ENCODE measurements around the gene VGLL4.

VGLL4 gene

DNA sequence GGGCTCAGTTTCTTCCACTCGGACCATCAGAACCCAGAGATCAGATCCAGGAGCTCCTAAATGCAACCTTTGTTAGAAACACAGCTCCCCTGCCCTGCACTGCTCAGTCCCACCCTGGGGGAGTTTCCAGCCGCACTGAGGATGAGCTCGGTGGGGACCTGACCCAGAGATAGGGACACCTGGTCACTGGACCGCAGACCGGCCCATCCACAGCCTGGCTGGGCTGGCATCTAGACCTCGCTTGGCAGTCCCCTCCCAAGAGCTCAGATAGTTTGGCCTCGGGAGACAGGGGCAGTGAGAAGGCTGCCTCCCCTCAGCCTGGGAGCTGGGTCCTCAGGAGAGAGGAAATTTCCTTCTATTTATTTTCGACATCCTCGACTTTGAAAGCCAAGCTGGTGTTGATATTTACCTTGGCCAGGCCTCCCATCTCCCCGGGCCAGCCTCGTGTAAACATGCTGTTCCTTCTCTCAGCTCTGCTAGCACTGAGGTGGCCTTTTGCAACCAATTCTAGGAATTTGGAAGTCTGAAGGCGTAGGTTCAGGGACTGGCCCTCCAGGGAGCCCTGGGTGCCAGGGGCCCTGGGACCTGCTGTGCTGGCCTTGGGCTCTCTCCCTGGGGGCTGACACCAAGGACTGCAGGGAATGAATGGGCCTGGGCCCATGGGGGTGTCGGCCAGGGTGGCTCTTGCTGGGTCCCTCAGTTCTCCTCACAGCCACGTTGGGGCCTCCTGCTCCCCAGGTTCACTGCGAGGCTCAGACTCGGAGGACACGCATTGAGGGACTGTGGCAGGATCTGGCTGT is 90.1 kb downstream of the VGLL4 start:
- no peak overlapping the region for H3K23ac ChIP-seq (ENCODE audit: low read length)
- H4K8ac ChIP-seq (ENCODE audit: low read depth, low read length), result no peak overlapping the region

DNA sequence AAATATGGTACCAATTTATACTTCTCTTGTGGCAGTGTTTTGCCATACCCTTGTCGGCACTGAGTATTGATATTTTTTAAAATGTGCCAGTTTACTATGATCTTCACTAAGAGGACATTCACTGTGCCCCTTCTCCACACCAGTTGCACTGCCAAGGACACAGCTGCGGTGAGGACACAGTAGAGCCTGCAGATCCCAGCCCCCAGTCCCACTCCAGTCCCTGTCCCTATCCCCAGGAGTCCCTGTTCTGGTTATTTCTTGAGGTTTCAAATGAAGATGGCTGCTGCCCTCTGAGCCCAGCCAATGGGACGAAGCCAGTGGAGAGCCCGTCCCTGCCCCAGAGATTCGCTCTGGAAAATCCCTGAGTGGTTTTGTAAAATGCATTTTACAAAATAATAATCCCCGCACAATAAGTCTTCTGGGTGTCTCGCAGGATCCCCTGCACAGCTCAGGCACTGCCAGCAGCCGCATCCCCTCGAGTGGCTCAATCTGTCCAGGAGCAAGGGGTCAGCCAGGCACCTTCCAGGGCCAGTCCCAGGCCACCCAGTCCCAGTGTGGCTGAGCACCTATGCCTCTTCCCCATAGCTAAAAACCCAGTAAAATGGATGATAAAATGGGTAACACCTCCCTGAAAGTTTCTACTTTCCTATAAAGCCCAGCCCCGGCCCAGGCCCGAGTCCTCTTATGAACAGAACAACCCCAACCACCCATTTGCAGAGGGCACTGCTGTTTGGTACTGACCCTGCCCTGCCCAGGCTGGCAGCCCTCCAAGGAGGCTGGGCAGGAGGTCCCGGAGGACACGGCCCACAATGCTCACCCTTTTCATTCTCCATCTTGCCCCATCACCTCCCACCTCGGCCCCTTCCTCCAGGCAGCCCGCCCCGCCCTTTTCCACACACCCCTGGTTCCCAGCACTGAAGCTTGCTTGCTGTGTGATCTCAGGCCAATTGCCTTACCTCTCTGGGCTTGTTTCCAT is 91.1 kb downstream of the VGLL4 start:
- Histone ChIP-seq H3K18ac (ENCODE audit: low read length) (no peak overlapping the region), H3K27me3 (ENCODE audit: insufficient read depth, low read length) (no peaks in the 10 kb centered on the region), H2AFZ (ENCODE audit: insufficient read depth, low read length, poor library complexity) (no peak overlapping the region), H2BK12ac (ENCODE audit: low read length) (no peak overlapping the region), H3K27ac (ENCODE audit: low read depth, low read length) (no peak overlapping the region), H3K79me1 (ENCODE audit: low read length) (no peaks in the 10 kb centered on the region), H3K4me2 (ENCODE audit: low read length) (no peak overlapping the region), H3K9ac (ENCODE audit: low read length) (no peak overlapping the region), H3K79me2 (ENCODE audit: control insufficient read depth, insufficient read depth, low read length, poor library complexity) (no peaks in the 10 kb centered on the region), H3K4ac (ENCODE audit: low read depth, low read length) (no peak overlapping the region), H4K12ac (ENCODE audit: low read depth, low read length) (no peak overlapping the region), H4K8ac (ENCODE audit: low read depth, low read length) (no peak overlapping the region), H2BK120ac (ENCODE audit: insufficient read depth, low read length, poor library complexity) (no peak overlapping the region), H3K14ac (ENCODE audit: low read length) (no peak overlapping the region), H3K4me1 (ENCODE audit: control insufficient read depth in 1 of 2, insufficient read depth in 2 of 2, low read length in 2 of 2) (no peaks in the 10 kb centered on the region), H2AK5ac (ENCODE audit: low read length) (no peak overlapping the region), H3K36me3 (ENCODE audit: control insufficient read depth in 1 of 2, insufficient read depth in 2 of 2, low read length in 2 of 2) (peaks cover 44% of the 10 kb centered on the region in 2 experiments), H3K23ac (ENCODE audit: low read length) (no peak overlapping the region), H4K91ac (ENCODE audit: low read depth, low read length) (no peak overlapping the region), H3K9me3 (ENCODE audit: insufficient read depth, low read depth, low read length) (peaks cover 3% of the 10 kb centered on the region), H3K4me3 (ENCODE audit: low read depth, low read length) (no peak overlapping the region), H2BK5ac (ENCODE audit: low read depth, low read length, poor library complexity) (no peak overlapping the region)
- no CpG with 5 or more reads among the region's 16 CpGs for WGBS (ENCODE audit: extremely low coverage, insufficient coverage, insufficient read length)
- no peak for DNase-seq

More for the DNA sequence above, 90.1 kb downstream of the VGLL4 start:
- Histone ChIP-seq H3K27me3 (ENCODE audit: insufficient read depth, low read length) (no peaks in the 10 kb centered on the region), H3K79me2 (ENCODE audit: control insufficient read depth, insufficient read depth, low read length, poor library complexity) (no peaks in the 10 kb centered on the region), H3K4me1 (ENCODE audit: control insufficient read depth in 1 of 2, insufficient read depth in 2 of 2, low read length in 2 of 2) (no peaks in the 10 kb centered on the region), H2AK5ac (ENCODE audit: low read length) (no peak overlapping the region), H3K18ac (ENCODE audit: low read length) (peak overlapping the region; percentile 39), H3K9ac (ENCODE audit: low read length) (no peak overlapping the region), H3K27ac (ENCODE audit: low read depth, low read length) (no peak overlapping the region), H4K91ac (ENCODE audit: low read depth, low read length) (no peak overlapping the region), H4K12ac (ENCODE audit: low read depth, low read length) (no peak overlapping the region), H3K9me3 (ENCODE audit: insufficient read depth, low read depth, low read length) (peaks cover 3% of the 10 kb centered on the region), H3K36me3 (ENCODE audit: control insufficient read depth in 1 of 2, insufficient read depth in 2 of 2, low read length in 2 of 2) (peaks cover 50 to 51% of the 10 kb centered on the region in 2 experiments), H2AFZ (ENCODE audit: insufficient read depth, low read length, poor library complexity) (no peak overlapping the region), H2BK5ac (ENCODE audit: low read depth, low read length, poor library complexity) (no peak overlapping the region), H2BK120ac (ENCODE audit: insufficient read depth, low read length, poor library complexity) (no peak overlapping the region), H3K79me1 (ENCODE audit: low read length) (no peaks in the 10 kb centered on the region), H2BK12ac (ENCODE audit: low read length) (no peak overlapping the region), H3K4me3 (ENCODE audit: low read depth, low read length) (no peak overlapping the region), H3K14ac (ENCODE audit: low read length) (no peak overlapping the region), H3K4ac (ENCODE audit: low read depth, low read length) (no peak overlapping the region), H3K4me2 (ENCODE audit: low read length) (no peak overlapping the region)
- DNase-seq, result no peak
- WGBS (ENCODE audit: extremely low coverage, insufficient coverage, insufficient read length), result no CpG with 5 or more reads among the region's 17 CpGs

DNA sequence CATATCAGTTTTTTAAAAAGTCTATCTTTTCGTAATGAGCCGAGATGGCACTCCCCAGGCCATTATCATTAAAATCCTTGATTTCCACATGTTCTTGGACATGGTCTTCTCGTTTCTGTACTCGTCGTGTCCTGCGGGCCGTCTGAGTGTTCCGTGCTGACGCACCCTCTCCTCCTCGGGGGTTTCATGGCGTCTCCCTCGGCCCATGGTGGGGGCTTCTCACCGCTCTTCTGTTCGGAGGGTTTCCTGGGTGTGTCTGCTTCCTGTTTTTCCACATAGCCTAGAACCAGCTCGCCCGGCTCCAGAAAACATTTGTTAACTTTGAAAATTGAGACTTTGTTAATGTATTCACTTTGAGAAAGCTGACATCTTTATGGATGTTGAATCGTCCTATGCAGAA is 92.7 kb downstream of the VGLL4 start:
- H3K36me3 ChIP-seq (ENCODE audit: control insufficient read depth in 1 of 2, insufficient read depth in 2 of 2, low read length in 2 of 2), result peaks cover 35 to 38% of the 10 kb centered on the region in 2 experiments
- H3K27ac ChIP-seq (ENCODE audit: low read depth, low read length), result no peak overlapping the region
- H3K14ac ChIP-seq (ENCODE audit: low read length), result no peak overlapping the region
- no peak overlapping the region for H2BK120ac ChIP-seq (ENCODE audit: insufficient read depth, low read length, poor library complexity)
- H3K9me3 ChIP-seq (ENCODE audit: insufficient read depth, low read depth, low read length), result peaks cover 3% of the 10 kb centered on the region
- no peak overlapping the region for H4K12ac ChIP-seq (ENCODE audit: low read depth, low read length)
- H2BK12ac ChIP-seq (ENCODE audit: low read length), result no peak overlapping the region
- WGBS (ENCODE audit: extremely low coverage, insufficient coverage, insufficient read length), result no CpG with 5 or more reads among the region's 17 CpGs
- H4K8ac ChIP-seq (ENCODE audit: low read depth, low read length), result no peak overlapping the region
- H3K27me3 ChIP-seq (ENCODE audit: insufficient read depth, low read length), result no peaks in the 10 kb centered on the region
- no peak overlapping the region for H3K4me3 ChIP-seq (ENCODE audit: low read depth, low read length)
- no peak overlapping the region for H2BK5ac ChIP-seq (ENCODE audit: low read depth, low read length, poor library complexity)
- H3K9ac ChIP-seq (ENCODE audit: low read length), result no peak overlapping the region
- no peak overlapping the region for H3K18ac ChIP-seq (ENCODE audit: low read length)
- no peak overlapping the region for H3K23ac ChIP-seq (ENCODE audit: low read length)
- no peak overlapping the region for H2AK5ac ChIP-seq (ENCODE audit: low read length)
- no peaks in the 10 kb centered on the region for H3K79me2 ChIP-seq (ENCODE audit: control insufficient read depth, insufficient read depth, low read length, poor library complexity)
- no peak overlapping the region for H2AFZ ChIP-seq (ENCODE audit: insufficient read depth, low read length, poor library complexity)
- no peak overlapping the region for H4K91ac ChIP-seq (ENCODE audit: low read depth, low read length)
- H3K4me1 ChIP-seq (ENCODE audit: control insufficient read depth in 1 of 2, insufficient read depth in 2 of 2, low read length in 2 of 2), result no peaks in the 10 kb centered on the region
- DNase-seq, result peak in 1 of 2 donors; percentile 43
- H3K4me2 ChIP-seq (ENCODE audit: low read length), result no peak overlapping the region
- no peak overlapping the region for H3K4ac ChIP-seq (ENCODE audit: low read depth, low read length)
- H3K79me1 ChIP-seq (ENCODE audit: low read length), result no peaks in the 10 kb centered on the region

DNA sequence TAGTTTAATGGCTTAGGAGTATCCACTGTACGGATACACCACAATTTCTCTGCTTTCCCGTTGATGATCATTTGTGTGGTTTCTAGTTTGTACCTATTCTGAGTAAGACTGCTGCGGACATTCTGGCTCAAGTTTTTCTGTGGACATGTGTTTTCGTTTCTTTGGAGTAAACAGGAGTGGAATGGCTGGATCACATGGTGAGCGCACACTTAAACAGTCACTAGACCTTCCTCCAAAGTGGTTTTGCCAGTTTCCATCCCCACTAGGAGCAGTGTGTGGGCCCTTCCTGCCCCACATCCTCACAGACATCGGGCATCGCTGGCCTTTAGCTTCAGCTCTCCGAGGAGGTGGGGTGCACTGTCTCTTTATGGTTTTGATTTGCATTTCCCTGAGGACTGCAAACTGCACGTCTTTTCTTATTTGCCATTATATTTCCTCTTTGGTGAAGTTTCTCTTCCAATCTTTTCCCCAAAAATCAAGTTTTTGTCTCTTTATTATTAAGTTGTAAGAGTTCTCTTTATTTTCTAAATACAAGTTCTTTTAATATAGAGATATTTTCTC is 94.1 kb downstream of the VGLL4 start:
- no peaks in the 10 kb centered on the region for H3K79me2 ChIP-seq (ENCODE audit: control insufficient read depth, insufficient read depth, low read length, poor library complexity)
- peaks cover 6 to 8% of the 10 kb centered on the region in 2 experiments for H3K4me1 ChIP-seq (ENCODE audit: control insufficient read depth in 1 of 2, insufficient read depth in 2 of 2, low read length in 2 of 2)
- no peak overlapping the region for H3K27ac ChIP-seq (ENCODE audit: low read depth, low read length)
- no peak overlapping the region for H2AFZ ChIP-seq (ENCODE audit: insufficient read depth, low read length, poor library complexity)
- no peak overlapping the region for H3K4me3 ChIP-seq (ENCODE audit: low read depth, low read length)
- peaks cover 23 to 27% of the 10 kb centered on the region in 2 experiments for H3K36me3 ChIP-seq (ENCODE audit: control insufficient read depth in 1 of 2, insufficient read depth in 2 of 2, low read length in 2 of 2)
- no CpG with 5 or more reads among the region's 9 CpGs for WGBS (ENCODE audit: extremely low coverage, insufficient coverage, insufficient read length)
- H4K91ac ChIP-seq (ENCODE audit: low read depth, low read length), result no peak overlapping the region
- H4K12ac ChIP-seq (ENCODE audit: low read depth, low read length), result no peak overlapping the region
- H3K79me1 ChIP-seq (ENCODE audit: low read length), result no peaks in the 10 kb centered on the region
- H2AK5ac ChIP-seq (ENCODE audit: low read length), result no peak overlapping the region
- no peak overlapping the region for H3K4me2 ChIP-seq (ENCODE audit: low read length)
- DNase-seq, result no peak
- no peak overlapping the region for H3K4ac ChIP-seq (ENCODE audit: low read depth, low read length)
- H3K23ac ChIP-seq (ENCODE audit: low read length), result no peak overlapping the region
- H3K14ac ChIP-seq (ENCODE audit: low read length), result no peak overlapping the region
- no peak overlapping the region for H4K8ac ChIP-seq (ENCODE audit: low read depth, low read length)
- H2BK120ac ChIP-seq (ENCODE audit: insufficient read depth, low read length, poor library complexity), result no peak overlapping the region
- no peaks in the 10 kb centered on the region for H3K27me3 ChIP-seq (ENCODE audit: insufficient read depth, low read length)
- no peak overlapping the region for H3K18ac ChIP-seq (ENCODE audit: low read length)
- peaks cover 3% of the 10 kb centered on the region for H3K9me3 ChIP-seq (ENCODE audit: insufficient read depth, low read depth, low read length)
- no peak overlapping the region for H2BK5ac ChIP-seq (ENCODE audit: low read depth, low read length, poor library complexity)
- no peak overlapping the region for H2BK12ac ChIP-seq (ENCODE audit: low read length)
- H3K9ac ChIP-seq (ENCODE audit: low read length), result no peak overlapping the region
